NCI-H446 (cell line): ENCODE results near the gene MLN.

Source experiments
- DNase-seq, 2 experiments: peaks; one replicate each; lab custom pipeline; 2025; lab: John Stamatoyannopoulos, UW

MLN gene

DNA sequence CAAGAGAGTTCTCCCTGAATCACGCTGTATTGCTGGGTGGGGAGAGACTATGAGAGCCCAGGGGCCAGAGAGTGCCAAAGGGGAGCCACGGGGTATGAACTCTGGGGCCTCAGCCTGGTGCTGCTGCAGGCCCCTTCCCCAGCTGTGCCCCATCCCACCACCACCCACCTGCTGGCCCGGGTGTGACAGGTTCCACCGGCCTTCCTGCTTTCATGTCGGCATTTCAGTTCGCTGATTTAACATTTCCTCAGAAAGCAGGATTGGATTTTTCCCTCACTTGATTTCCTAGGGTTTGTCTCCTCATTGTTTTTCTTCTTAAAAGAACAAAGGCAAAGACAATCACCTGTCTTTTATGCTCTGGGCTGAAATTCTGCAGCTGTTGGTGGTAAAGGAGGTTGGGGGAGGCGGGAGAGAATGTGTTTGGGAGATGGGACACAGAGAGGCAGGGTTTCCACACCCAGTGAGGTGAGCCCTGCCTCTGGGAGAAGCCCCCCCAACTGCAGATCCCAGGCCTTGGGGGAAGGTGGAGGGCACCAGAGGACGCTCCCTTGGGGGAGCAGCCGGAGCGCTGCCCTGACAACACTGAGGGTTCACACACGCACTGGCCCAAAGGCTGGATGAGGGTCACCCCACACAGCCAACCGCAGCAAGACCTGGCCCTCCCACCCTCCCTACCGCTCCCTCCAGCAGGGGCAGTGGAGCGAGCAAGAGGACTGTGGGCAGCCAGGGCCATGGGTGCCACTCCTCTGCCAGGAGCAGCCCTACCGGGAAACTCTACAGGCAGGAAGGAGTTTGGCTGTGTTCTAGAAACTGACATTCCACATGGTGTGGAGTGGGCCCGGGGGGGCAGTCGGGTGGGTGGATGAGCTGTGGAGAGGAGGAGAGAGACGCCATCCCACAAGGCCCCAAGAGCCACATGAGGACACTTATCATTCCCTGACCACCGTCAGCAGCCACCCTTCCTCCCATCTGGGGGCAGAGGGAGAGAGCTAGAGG is 10.5 kb upstream of the MLN start:
- DNase-seq = no peak

DNA sequence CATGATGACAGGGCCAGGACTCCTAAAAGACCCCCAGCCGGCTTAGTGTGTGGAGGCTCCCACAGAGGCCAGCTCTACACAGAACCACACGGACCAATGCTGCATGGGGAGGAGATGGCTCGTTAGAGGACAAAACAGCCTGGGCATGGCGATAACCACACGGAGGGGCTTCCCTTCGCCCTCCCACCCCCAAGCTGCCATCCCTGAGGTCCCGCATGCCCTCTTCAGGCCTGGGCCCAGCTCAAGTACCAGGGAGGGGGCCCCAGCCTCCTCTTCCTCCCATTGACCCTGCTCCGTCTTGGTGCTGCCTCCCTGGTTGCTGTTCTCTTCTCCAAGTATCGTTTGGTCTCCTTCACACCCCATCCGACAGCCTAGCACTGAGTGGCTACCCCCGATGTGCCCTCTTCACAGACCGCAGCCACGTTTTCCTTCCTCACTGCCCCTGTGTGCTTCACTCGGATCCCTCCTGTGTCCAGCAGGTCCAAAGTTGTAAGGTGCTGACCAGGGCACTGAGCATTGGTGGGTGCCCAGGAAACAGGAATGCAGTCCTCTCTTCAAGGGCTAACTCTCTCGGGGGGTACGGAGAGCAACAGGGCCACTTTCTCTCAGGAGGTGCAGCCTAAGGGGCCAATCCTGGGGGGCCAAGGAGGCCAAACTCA is 9.6 kb upstream of the MLN start:
- DNase-seq = no peak

DNA sequence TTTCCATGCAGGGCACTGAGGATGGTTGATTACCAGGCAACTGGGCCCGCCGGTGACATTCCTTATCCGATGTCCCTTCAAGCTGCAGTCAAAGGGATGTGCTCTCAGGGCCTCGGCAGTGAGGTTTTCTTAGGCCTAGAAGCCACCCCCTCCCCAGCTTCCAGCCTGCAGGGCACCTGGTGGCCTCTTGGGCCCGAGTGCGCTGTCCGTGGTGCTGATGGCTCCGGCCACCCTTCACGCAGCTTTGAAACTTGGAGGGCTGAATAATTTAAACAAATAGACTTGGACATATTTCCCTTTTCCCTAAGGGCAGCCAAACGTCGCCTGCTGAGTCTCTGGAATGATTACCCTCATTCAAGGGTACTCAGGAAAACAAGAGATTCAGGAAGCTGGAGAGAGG is 8.9 kb upstream of the MLN start:
- DNase-seq = no peak

DNA sequence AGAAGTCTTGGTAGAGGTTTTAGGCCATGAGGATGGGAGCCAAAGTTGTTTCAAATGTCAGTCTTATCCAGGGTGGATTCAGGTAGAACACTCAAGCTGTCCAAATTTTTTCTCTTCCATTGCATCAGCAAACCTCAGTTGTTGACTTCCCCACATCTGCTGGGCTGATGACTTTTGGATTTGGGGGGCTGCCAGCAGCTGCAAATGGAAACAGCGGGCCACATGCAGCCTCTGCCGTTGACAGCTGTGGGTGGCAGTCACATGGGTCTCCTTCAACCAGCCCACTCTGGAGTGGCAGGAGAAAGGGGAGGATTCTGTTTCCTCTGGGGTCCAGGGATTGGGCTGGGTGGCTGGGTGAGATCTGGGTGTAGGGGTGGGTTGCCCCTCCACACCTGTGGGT is 5.8 kb upstream of the MLN start:
- no peak for DNase-seq

DNA sequence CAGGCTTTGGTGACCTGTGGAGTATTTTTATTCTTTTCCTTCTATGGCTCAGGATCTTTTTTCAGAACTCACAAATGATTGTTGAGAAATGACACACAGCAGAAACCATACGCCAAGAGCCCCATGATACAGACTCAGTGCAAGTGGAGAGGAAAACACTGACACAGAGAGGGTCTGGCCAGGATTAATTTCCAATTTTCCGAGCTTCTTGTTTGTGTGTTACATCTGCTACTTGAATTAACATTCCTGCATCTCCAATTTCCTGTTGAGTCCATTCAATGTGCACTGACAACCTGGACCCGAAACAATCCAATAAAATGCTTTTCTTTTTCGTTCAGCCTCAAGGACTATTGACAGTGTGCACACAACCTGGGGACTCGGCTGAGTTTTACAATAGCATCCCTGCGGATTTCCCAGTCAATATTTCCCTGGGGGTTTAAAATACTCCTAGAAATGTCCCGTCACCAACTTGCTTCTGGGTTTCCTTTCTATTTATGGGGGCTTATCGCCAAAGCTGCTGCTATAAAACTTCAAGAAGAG is 4.9 kb upstream of the MLN start:
- no peak for DNase-seq

DNA sequence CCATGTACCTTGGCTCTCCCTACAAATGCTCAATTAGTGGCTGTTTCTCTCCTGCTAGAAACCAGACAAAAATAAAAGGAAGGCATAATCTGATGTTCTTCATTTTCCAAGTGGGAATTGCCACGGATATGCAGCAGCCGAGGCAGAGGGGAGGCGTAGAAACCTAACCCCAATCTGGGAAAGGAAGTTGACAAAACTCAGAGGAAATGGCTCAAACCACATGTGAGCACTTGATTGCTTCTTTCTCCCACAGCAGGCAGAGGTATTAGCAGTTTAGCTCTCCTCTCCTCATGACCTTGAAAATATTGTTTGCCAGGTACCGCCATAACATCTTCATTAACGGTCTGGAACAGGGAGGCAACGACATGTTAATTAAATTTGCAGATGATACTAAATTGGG is 3.8 kb upstream of the MLN start:
- no peak for DNase-seq

- no peak for DNase-seq
Observed at GRCh38 chr6:33806841-33807240, 3.0 kb upstream of the MLN start.

DNA sequence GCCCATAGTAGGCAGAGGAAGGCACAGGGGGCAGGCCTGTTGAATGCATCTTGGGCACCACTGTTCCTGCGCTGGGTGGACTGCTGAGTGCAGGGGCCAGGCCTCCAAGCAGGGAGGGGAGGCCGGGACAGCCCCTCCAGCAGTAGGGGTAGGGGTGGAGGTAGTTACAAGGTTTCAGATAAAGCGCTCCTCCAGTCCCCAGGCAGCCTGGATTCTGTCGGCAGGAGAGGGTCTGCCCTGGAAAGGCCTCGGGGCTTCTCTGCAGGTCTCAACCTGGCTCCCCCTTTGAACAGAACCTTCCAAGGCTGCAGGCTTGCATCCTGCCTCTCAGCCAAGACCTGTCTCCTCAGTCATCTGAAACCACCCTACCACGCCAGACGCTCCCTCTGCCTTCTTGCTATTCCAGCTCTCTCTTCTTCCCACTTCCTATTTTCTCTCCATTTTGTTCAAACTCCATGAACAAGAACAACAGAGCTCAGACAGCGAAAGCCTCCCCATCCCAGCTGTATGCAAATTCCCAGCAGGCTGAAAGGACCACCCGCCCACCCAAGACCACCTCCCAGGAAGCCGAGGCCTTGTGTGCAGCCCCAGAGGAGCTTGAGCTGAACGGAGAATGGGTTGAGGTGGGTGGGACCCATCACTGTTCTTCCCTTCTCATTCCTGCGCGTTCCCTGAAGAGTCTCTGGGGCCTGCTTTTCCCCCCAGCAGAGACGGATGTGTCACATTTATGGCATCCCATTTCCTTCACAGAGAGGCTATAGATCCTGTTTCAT is 1.4 kb downstream of the MLN start:
- DNase-seq = no peak

DNA sequence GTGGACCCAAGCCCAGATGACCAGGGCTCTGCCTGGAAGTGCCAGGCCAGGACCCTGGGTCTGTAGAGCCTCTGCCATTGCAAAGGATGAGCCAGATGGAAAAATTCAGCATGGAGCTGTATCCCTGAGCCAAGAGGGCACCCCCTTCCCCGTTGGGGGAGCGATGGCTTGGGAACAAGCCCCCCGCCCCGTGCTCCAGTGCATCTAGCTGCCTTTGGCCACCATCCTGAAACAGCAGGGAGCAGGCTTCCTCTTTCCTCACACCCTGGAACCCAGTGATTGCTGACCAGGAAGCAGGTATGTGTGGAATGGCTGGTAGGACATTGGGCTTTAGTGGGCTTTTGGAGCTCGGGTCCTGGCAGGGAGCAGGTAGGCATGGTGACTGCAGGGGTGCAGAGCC is 2.2 kb downstream of the MLN start:
- DNase-seq = no peak

- DNase-seq = no peak
Observed at GRCh38 chr6:33800248-33800969, 3.4 kb downstream of the MLN start.

- DNase-seq = no peak
Observed at GRCh38 chr6:33799454-33800113, 4.2 kb downstream of the MLN start.

GRCh38 chr6:33798343-33798848 is 5.4 kb downstream of the MLN start:
- DNase-seq = no peak

DNA sequence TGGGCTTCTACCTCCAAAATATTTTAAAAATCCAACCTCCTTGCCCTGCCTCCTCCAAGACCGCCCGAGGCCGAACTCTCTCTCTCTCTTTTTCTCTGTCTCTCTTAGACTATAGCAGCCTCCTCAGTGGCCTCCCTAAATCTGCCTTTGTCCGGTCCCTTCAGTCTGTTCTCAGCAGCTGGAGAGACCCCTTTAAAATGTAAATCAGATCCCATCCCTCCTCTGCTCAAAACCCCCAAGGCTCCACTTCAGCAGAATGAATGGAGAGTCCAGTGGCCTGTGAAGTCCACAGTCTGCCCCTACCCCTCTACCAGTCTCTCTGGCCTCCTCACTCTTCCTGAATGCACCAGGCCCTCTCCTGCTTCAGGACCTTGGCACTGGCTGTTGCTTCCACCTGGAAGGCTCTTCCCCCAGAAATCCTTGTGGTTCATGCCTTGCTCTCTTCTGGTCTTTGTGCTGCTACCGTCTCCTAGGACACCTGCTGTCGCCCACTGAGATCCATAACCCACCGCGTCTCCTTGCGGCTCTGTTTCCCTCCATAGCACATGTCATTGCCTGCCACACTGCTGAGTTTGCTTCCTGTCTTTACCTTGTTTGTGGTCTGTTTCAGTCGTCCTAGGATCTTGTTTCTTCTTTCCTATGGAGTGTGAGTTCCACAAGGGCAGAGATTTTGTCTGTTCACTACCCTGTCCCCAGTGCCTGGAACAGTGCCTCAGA is 6.0 kb downstream of the MLN start:
- DNase-seq = no peak

DNA sequence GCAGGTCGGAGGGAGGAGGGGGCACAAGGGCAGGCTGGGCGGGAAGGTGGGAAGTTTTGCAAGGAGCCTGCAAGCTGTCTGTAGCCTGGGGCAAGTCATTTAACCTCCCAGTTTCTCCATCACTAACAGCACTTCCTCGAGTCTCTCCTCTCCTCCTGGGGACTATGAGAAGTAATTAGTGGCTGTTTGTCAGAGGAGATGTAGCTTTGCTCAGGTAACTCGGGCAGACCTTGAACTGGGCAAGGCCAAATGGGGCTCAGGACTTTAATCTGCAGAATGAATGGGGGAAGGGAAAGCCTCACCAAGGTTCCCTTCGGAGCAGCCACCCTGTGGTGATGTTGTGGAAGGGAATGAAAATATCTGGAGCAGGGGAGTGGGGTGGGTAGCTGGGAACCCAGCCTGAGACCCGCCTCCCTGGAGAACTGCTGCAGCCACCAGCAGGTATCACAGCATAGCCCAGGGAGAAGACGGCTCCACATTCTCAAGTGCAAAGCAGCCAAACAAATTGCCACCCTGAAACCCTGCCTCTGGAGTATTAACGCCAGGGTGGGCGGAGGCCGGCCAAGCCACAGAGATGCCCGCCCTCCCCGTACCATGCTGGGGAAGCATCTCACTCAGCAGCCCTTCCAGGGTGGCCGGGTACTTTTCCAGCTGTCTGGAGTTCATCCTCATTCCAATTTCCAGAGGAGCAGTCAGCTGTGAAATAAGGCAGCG is 8.7 kb downstream of the MLN start:
- no peak for DNase-seq

GRCh38 chr6:33792981-33793380 is 10.8 kb downstream of the MLN start:
- no peak for DNase-seq

GRCh38 chr6:33791620-33792019 is 12.2 kb downstream of the MLN start:
- DNase-seq = no peak

- no peak for DNase-seq
Observed at GRCh38 chr6:33790910-33791309, 12.9 kb downstream of the MLN start.

- no peak for DNase-seq
Observed at GRCh38 chr6:33790379-33790778, 13.4 kb downstream of the MLN start.

GRCh38 chr6:33789550-33789895 is 14.3 kb downstream of the MLN start:
- no peak for DNase-seq
